Anterior cingulate cortex (tissue), 58 donors: ENCODE results near the gene ARHGEF3.

Experiments
- DNase-seq, 58 donors: peaks; one replicate each; lab custom pipeline; 2025; lab: John Stamatoyannopoulos, UW

The ARHGEF3 gene

DNA sequence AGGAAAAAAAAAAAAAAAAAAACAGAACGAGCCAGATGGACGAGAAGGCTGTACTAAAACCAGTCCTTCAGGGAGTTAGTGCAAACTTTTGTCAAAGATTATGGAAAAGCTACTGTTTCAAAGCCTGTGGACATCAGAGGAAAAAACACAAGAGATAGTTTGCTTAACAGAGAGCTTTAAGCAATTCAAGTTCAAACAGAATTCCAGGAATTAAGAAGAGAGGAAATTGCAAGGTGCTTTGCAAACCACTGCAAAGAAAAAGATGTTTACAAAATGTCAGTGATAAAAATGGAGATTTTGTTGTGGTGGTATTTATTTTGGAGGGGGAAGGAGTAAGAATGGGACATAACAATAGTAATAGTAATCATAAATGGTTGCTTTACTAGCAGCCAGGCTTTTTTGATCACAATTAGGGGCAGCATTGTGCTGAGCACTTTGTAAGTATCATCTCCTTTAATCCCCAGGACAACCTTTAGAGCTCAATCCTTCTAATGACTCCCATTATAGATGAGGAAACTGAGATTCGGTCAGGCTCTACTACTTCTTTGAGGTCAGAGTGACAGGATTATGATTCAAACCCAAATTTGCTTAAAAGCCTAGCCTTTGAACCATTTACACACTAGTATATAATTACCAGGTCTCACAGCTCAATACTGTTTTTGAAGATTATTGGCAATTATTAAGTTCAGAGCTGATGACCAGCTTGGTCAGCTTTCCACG is 22.4 kb upstream of the ARHGEF3 start:
- no peak for DNase-seq

DNA sequence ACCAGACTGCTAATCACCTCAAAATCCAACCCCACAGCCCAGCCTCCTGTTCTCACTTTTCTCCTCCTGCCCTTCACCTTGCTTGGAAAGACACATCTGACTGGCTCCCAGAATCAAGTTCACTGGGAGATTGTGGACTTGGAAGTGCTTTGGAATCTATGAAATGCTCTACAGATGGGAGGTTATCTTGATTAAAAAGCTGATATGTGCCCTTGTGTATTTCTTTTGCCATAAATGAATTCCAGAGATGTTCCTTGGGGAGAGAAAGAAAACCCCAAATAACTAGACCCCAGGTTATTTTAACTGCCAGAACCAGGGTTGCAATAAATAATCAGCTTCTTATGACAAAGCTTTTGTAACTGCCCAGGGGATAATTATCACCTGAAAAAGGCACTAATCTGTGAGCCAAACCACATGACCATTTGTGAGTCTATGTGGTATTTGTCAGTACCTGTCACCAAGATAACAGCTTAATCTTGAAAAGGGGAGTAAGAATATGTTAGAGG is 21.7 kb upstream of the ARHGEF3 start:
- DNase-seq, result no peak

DNA sequence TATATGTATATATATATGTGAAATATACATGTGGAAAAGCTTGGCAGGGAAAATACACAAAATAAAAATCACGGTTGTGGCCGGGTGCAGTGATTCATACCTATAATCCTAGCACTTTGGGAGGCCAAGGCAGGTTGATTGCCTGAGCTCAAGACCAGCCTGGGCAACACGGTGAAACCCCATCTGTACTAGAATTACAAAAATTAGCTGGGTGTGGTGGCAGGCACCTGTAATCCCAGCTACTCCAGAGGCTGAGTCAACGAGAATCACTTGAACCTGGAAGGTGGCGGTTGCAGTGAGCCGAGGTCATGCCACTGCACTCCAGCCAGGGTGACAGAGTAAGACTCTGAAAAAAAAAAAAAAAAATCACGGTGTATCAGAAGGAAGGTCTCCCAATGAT is 20.8 kb upstream of the ARHGEF3 start:
- no peak for DNase-seq

- no peak for DNase-seq
Measured at GRCh38 chr3:56819016-56819809, 17.5 kb upstream of the ARHGEF3 start.

DNA sequence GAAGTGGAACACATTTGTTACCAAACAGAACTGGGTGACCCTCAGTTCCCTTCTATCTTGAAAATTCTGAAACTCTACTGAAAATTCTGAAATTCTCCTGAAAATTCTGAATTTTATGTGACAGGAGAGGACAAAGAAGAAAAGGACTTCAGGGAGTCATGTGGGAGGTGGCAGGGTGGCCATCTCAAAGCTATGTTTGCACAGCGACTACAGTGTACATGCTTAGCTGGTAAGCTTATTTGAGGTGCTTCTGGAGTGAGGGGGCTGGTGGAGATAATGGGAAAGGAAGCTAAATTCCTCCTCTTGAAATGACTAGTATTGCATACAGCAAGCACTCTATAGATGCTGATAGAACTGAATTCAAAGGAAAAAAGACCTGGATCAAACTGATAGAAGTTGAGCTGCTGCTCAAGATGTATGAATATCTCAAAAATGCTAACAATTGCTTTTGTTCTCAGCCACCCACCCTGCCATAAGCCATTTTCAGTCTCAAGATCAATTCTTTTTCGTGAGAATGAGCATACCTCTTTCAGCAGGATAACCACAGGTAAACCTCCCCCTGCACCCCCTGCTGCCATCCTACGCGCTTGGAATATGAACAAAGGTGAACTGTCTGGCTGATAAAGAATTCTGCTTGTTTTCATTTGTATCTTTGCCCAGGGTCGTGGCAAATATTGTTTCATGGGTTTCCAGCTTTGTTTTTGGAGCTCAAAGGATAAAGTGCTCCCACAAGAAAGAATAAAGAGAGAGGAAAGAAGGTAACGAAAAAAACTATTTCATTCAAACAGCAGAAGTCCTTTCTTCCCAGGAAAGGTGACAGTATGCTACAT is 16.6 kb upstream of the ARHGEF3 start:
- DNase-seq, result no peak

DNA sequence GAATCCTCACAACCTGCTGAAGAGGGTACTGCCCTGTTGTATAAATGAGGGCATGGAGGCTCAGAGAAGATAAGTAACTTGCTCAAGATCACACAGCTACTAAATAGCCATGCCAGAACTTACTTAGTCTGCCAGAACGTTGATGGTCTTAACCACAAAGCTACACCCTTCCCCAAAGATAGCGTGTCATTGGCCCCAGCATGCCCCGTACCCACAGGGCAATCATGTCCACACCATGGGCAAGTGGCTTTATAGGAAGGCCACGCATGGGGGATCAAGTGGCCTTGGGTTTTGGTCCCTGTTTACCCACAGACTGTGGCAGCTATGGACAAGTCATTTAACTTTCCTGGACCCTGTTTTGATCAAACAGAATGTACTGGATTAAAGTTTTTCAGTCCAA is 15.9 kb upstream of the ARHGEF3 start:
- no peak for DNase-seq

DNA sequence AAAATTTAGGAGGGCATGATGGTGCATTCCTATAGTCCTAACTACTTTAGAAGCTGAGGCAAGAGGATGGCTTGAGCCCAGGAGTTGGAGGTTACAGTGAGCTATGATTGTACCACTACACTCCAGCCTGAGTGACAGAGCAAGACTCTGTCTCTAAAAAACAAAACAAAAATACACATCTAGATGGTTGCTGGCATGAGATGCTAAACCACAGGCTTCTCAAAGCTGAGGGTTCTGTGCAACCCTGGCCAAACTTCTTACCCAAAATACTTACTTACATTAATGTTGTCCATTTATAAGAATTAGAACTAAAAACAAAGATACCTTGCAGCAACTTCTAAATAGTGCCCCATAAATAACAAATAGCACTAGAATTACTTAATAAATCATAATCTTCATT is 14.3 kb upstream of the ARHGEF3 start:
- no peak for DNase-seq

DNA sequence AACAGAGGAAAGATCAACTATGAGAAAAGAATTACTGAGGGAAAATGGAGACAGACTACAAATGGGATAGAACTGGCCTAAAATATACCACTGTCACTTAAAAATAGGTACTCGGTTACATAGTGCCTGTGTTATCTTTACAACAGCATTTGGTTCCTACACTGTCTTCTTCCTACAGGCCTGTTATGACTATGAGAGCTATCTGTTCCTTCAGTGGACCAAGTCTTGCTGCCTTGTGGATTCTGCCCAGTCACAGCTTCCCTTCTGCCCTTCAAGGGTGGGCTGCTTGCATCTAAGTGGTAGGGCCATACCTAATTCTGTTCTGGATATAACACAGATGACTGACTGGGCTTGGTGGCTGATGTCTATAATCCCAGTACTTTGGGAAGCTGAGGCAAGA is 13.8 kb upstream of the ARHGEF3 start:
- no peak for DNase-seq

DNA sequence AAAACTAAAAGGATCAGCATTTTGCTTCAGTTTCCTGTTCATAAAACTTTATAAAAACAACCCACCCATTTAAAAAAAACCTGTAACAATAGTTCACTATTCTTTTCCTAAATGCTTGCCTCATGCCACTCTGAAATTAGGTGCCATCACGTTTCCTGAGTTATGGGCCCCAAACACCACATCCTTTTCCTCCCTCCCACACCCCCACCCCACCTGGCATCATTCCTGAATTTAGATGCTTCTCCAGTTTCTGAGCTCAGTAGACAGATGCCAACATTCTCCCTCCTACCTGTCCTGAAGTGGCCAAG is 11.9 kb upstream of the ARHGEF3 start:
- no peak for DNase-seq

- no peak for DNase-seq
Measured at GRCh38 chr3:56812754-56813652, 11.3 kb upstream of the ARHGEF3 start.

GRCh38 chr3:56811546-56812202 is 9.9 kb upstream of the ARHGEF3 start:
- DNase-seq, result no peak

GRCh38 chr3:56810577-56811545 is 9.1 kb upstream of the ARHGEF3 start:
- no peak for DNase-seq

- DNase-seq, result peak in 45 of 58 donors; percentile 3 to 80 (median 43)
Measured at GRCh38 chr3:56806407-56806806, 4.7 kb upstream of the ARHGEF3 start.

GRCh38 chr3:56802790-56803189 is 1.0 kb upstream of the ARHGEF3 start:
- no peak for DNase-seq

DNA sequence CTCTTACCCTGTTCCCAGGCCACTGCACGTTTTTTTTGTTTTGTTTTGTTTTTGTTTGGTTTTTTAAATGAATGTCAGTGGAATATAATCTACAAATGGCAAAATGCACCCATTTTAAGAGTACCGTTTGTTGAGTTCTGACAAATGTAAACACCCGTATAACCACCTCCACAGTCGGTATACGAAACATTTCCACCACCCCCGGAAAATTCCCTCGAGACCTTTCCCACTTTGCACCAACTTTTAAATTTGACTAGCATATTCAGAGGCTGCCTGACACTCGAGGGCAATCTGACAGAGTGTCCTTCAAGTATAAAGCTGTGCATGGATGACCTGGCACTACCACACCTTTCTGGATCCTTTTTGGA is 613 bp upstream of the ARHGEF3 start:
- no peak for DNase-seq

DNA sequence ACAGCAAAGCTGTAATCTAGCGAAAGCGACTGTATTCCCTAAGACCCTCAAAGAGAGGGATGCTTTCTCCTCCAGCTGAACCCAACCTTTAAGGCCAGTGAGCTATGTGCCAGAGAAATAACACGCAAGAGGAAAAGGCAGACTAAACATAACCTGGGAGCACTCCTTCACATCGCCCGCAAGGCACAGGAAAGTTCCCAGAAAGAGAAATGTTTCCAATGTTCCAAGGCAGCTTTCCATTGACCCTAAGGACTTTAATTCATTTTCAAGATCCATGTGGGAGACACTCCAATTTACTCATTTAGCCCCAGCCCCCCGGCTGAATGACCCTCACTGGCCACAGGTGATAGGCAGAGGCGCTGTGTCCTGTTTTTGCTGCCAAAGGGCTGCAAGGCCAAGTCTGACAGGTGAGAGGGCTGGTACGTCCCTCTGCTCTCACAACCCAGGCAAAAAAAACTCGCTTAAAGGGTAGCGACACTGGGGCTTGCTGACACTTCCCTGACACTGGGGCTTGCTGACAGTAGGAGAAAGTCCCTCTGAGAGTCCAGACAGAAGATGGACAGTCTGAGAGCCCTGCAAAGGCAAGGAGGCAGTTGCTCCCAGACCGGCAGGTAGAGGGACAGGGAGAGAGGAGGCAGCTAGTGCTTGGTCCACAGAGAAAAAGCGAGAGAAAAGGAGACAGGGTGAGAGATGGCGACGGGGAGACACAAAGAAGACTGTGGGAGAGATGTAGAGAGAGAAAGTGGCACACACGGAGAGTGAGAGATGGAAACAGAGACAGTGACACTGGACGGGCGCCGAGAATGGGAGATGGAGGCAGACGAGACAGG is 702 bp downstream of the ARHGEF3 start:
- peak in 5 of 58 donors; percentile 37 to 67 (median 51) for DNase-seq

GRCh38 chr3:56800130-56800831 is 1.5 kb downstream of the ARHGEF3 start:
- peak in 10 of 58 donors; percentile 6 to 44 (median 30) for DNase-seq
